Thyroid gland (tissue), 4 donors: ENCODE measurements around the gene NFIA.

Experiments used
- CTCF ChIP-seq, 6 experiments: fragments of 200-600 bp in 3 of 6; fragments of 450-650 bp in 3 of 6; sonication (generic) in 3 of 6; IDR thresholded peaks; one replicate each; pipeline ENCODE4 v1.5.1; 2016 to 2019; ENCODE audit warnings: antibody characterized with exemption in 6 of 6, mild to moderate bottlenecking in 2 of 6, inconsistent platforms in 1 of 6, moderate library complexity in 1 of 6
- POLR2A ChIP-seq, 2 donors: fragments of 450-650 bp; IDR thresholded peaks; one replicate each; pipeline ENCODE4 v1.6.1; 2017; ENCODE audit warnings: antibody characterized with exemption in 2 of 2, mild to moderate bottlenecking in 2 of 2, moderate library complexity in 1 of 2

- no peak for TF ChIP-seq POLR2A (IDR thresholded peaks at IDR 0.05)
- no peak for TF ChIP-seq CTCF (IDR thresholded peaks at IDR 0.05)
Observed at GRCh38 chr1:61374156-61374555, 291.8 kb downstream of the NFIA start.
